SU-DHL-6 (cell line): Measurements from ENCODE around the gene ITGA7.

Experiments
- CTCF ChIP-seq: fragments of 200-600 bp; sonication (generic); IDR thresholded peaks from one replicate; pipeline ENCODE4 v1.5.1; 2017; ENCODE audit warnings: antibody characterized with exemption, mild to moderate bottlenecking, low read length, moderate library complexity; ENCODE audit not compliant: insufficient read depth, poor library complexity, severe bottlenecking
- EZH2phosphoT487 ChIP-seq: fragments of 200-600 bp; sonication (generic), shearing (Covaris generic); conservative IDR thresholded peaks from 2 replicates; pipeline ENCODE4 v1.6.1; 2018; ENCODE audit warnings: mild to moderate bottlenecking, antibody characterized with exemption, low read length, moderate library complexity, mixed read lengths

- no peak for TF ChIP-seq CTCF
- no peak for TF ChIP-seq EZH2phosphoT487
Observed at GRCh38 chr12:55670276-55670675, 37.4 kb downstream of the ITGA7 start.
